ENCODE data around the gene E2F4. TPM values are rescaled to one million over a fixed set of nuclear protein-coding genes. Genes with fewer than 3 reads are reported as not detected.

E2F4 gene
- total and polyA plus RNA-seq, 2 of the 8 experiments (the other 6 are each of a cell fraction or from before 2014, with no cell fraction given) = 79.9 to 157 TPM

GRCh38 chr16:67226804-67227566, 35.0 kb downstream of the E2F4 start, which contains the start of gene TMEM208 (continued):
- TF ChIP-seq SIRT6 (IDR thresholded peaks at IDR 0.05; ENCODE audit: low read length) (no peak), KDM1A (IDR thresholded peaks at IDR 0.05; ENCODE audit: borderline replicate concordance, low read length) (no peak), CBX5 (IDR thresholded peaks at IDR 0.05; ENCODE audit: low read depth, low read length) (no peak), SP2 (IDR thresholded peaks at IDR 0.05; ENCODE audit: low read length) (no peak), RAD21 (IDR thresholded peaks at IDR 0.05 in 1 of 2, conservative IDR thresholded peaks at IDR 0.05 in 1 of 2; ENCODE audit: low read depth in 2 of 2, low read length in 2 of 2) (no peak), ZNF274 (IDR thresholded peaks at IDR 0.05; ENCODE audit: borderline replicate concordance, extremely low read depth, low read length) (no peak), EGR1 (IDR thresholded peaks at IDR 0.05; ENCODE audit: borderline replicate concordance, low read depth, low read length) (peak; percentile 88; the same call in 1 of the 2 replicates), POU5F1 (IDR thresholded peaks at IDR 0.05; ENCODE audit: low read depth, low read length) (no peak), CREB1 (IDR thresholded peaks at IDR 0.05) (peak; percentile 100), USF2 (IDR thresholded peaks at IDR 0.05; ENCODE audit: low read length) (no peak), TAF7 (optimal IDR thresholded peaks at IDR 0.05; ENCODE audit: borderline replicate concordance, low read depth, low read length) (peak; percentile 44), ASH2L (IDR thresholded peaks at IDR 0.05; ENCODE audit: low read length) (peak; percentile 86), CHD2 (IDR thresholded peaks at IDR 0.05; ENCODE audit: low read length) (peak; percentile 76), PHF8 (conservative IDR thresholded peaks at IDR 0.05; ENCODE audit: low read depth, low read length) (peak; percentile 95), NRF1 (IDR thresholded peaks at IDR 0.05; ENCODE audit: low read depth, low read length) (no peak), HDAC2 (IDR thresholded peaks at IDR 0.05; ENCODE audit: borderline replicate concordance in 1 of 2, low read depth in 2 of 2, low read length in 2 of 2) (peak in 1 of 2 experiments; percentile 95; a peak in 1 of 4 replicates), TBP (IDR thresholded peaks at IDR 0.05; ENCODE audit: low read depth, low read length) (peak; percentile 72), BACH1 (IDR thresholded peaks at IDR 0.05; ENCODE audit: low read length) (no peak), BCL11A (IDR thresholded peaks at IDR 0.05; ENCODE audit: low read depth in 2 of 2, low read length in 2 of 2) (no peak), SUZ12 (IDR thresholded peaks at IDR 0.05; ENCODE audit: low read length) (no peak)
- TF ChIP-seq, protein P1, sequence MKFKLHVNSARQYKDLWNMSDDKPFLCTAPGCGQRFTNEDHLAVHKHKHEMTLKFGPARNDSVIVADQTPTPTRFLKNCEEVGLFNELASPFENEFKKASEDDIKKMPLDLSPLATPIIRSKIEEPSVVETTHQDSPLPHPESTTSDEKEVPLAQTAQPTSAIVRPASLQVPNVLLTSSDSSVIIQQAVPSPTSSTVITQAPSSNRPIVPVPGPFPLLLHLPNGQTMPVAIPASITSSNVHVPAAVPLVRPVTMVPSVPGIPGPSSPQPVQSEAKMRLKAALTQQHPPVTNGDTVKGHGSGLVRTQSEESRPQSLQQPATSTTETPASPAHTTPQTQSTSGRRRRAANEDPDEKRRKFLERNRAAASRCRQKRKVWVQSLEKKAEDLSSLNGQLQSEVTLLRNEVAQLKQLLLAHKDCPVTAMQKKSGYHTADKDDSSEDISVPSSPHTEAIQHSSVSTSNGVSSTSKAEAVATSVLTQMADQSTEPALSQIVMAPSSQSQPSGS (IDR thresholded peaks at IDR 0.05; ENCODE audit: low read length) = no peak; the same call in 1 of the 2 replicates
